Measurements from ENCODE around the gene LOC128125822.

The LOC128125822 gene

GRCh38 chr6:63543001-63543400, 29.3 kb upstream of the LOC128125822 start:
- H3K36me3 ChIP-seq (ENCODE audit: control insufficient read depth in 2 of 2, insufficient read depth in 1 of 2, low read length in 2 of 2): no peaks in the 10 kb centered on the region
- no peak overlapping the region for H3K27ac ChIP-seq (ENCODE audit: extremely low read depth, low read depth, low read length)
- TF ChIP-seq ZNF366 (tag by site-specific recombination; conservative IDR thresholded peaks at IDR 0.05): no peak
- no peak for TF ChIP-seq ZNF660 (tag by site-specific recombination; IDR thresholded peaks at IDR 0.05)
- no peak for TF ChIP-seq ZNF426 (tag by site-specific recombination; IDR thresholded peaks at IDR 0.05)
- TF ChIP-seq ZFHX2 (tag by site-specific recombination; conservative IDR thresholded peaks at IDR 0.05): no peak
- no peak for TF ChIP-seq ZNF433 (tag by site-specific recombination; IDR thresholded peaks at IDR 0.05; ENCODE audit: low read depth)
- TF ChIP-seq ZNF701 (tag by site-specific recombination; IDR thresholded peaks at IDR 0.05): no peak
- H3K4me1 ChIP-seq (ENCODE audit: control insufficient read depth, insufficient read depth, low read length): peaks cover under 1% of the 10 kb centered on the region
- ChIA-PET CTCF (interaction anchor here (0.6 kb wide), 1 partner anchor 617 kb away, joined by 4 read pairs; no protein-coding TSS in a partner anchor), POLR2A (no interaction called here)
- no peaks in the 10 kb centered on the region for H3K9me3 ChIP-seq (ENCODE audit: control insufficient read depth, insufficient read depth, low read depth, low read length)
- H3K4me3 ChIP-seq (ENCODE audit: low read depth, low read length): no peak overlapping the region

- POLR2A ChIA-PET: no interaction called here
- Histone ChIP-seq H3K4me3 (ENCODE audit: low read depth, low read length) (no peak overlapping the region), H3K4me1 (ENCODE audit: control insufficient read depth, insufficient read depth, low read length) (no peaks in the 10 kb centered on the region), H3K9me3 (ENCODE audit: control insufficient read depth, insufficient read depth, low read depth, low read length) (no peaks in the 10 kb centered on the region), H3K36me3 (ENCODE audit: control insufficient read depth in 2 of 2, insufficient read depth in 1 of 2, low read length in 2 of 2) (no peaks in the 10 kb centered on the region), H3K27ac (ENCODE audit: extremely low read depth, low read depth, low read length) (no peak overlapping the region)
- CTCF ChIA-PET: interaction anchor here (0.6 kb wide), 1 partner anchor 30 kb away, joined by 3 read pairs; no protein-coding TSS in a partner anchor
- TF ChIP-seq ZNF645 (tag by site-specific recombination; IDR thresholded peaks at IDR 0.05): no peak
- TF ChIP-seq KLF16 (tag by site-specific recombination; IDR thresholded peaks at IDR 0.05): no peak
- no peak for TF ChIP-seq ZBTB26 (tag by site-specific recombination; optimal IDR thresholded peaks at IDR 0.05)
- TF ChIP-seq ZNF37A (tag by site-specific recombination; IDR thresholded peaks at IDR 0.05): no peak
- no peak for TF ChIP-seq ZSCAN18 (tag by site-specific recombination; IDR thresholded peaks at IDR 0.05)
- no peak for TF ChIP-seq ZFP37 (tag by site-specific recombination; IDR thresholded peaks at IDR 0.05)
- TF ChIP-seq ZNF843 (tag by site-specific recombination; IDR thresholded peaks at IDR 0.05): no peak
- no peak for TF ChIP-seq ZNF292 (tag by site-specific recombination; IDR thresholded peaks at IDR 0.05; ENCODE audit: borderline replicate concordance, low read depth)
- no peak for TF ChIP-seq SP7 (tag by site-specific recombination; IDR thresholded peaks at IDR 0.05)
Observed at GRCh38 chr6:63543982-63544381, 28.3 kb upstream of the LOC128125822 start.

GRCh38 chr6:63546236-63546635, 26.0 kb upstream of the LOC128125822 start:
- no peak for TF ChIP-seq ZNF585B (tag by site-specific recombination; IDR thresholded peaks at IDR 0.05)
- CTCF ChIA-PET: interaction anchor here (0.5 kb wide), 1 partner anchor 14 kb away, joined by 3 read pairs; no protein-coding TSS in a partner anchor
- no peaks in the 10 kb centered on the region for H3K4me1 ChIP-seq (ENCODE audit: control insufficient read depth, insufficient read depth, low read length)
- no peaks in the 10 kb centered on the region for H3K9me3 ChIP-seq (ENCODE audit: control insufficient read depth, insufficient read depth, low read depth, low read length)
- no peak overlapping the region for H3K27ac ChIP-seq (ENCODE audit: extremely low read depth, low read depth, low read length)
- no peak overlapping the region for H3K4me3 ChIP-seq (ENCODE audit: low read depth, low read length)
- H3K36me3 ChIP-seq (ENCODE audit: control insufficient read depth in 2 of 2, insufficient read depth in 1 of 2, low read length in 2 of 2): no peaks in the 10 kb centered on the region
- POLR2A ChIA-PET: no interaction called here

GRCh38 chr6:63546697-63547096, 25.6 kb upstream of the LOC128125822 start:
- ChIA-PET POLR2A (no interaction called here), CTCF (interaction anchor here (0.5 to 0.7 kb wide), 2 partner anchors 13 to 21 kb away, joined by 3 to 5 read pairs; no protein-coding TSS in a partner anchor)
- H3K27ac ChIP-seq (ENCODE audit: extremely low read depth, low read depth, low read length): no peak overlapping the region
- no peak for TF ChIP-seq ZNF677 (tag by site-specific recombination; IDR thresholded peaks at IDR 0.05)
- no peak for TF ChIP-seq IKZF3 (tag by site-specific recombination; IDR thresholded peaks at IDR 0.05)
- no peak for TF ChIP-seq ZNF600 (tag by site-specific recombination; IDR thresholded peaks at IDR 0.05)
- H3K9me3 ChIP-seq (ENCODE audit: control insufficient read depth, insufficient read depth, low read depth, low read length): no peaks in the 10 kb centered on the region
- no peak overlapping the region for H3K4me3 ChIP-seq (ENCODE audit: low read depth, low read length)
- no peaks in the 10 kb centered on the region for H3K4me1 ChIP-seq (ENCODE audit: control insufficient read depth, insufficient read depth, low read length)
- H3K36me3 ChIP-seq (ENCODE audit: control insufficient read depth in 2 of 2, insufficient read depth in 1 of 2, low read length in 2 of 2): no peaks in the 10 kb centered on the region
